WTC11 (cell line): Measurements from ENCODE around the gene TXN2.

ENCODE experiments used
- CTCF ChIP-seq: fragments of 200-600 bp; IDR thresholded peaks from 2 replicates; pipeline ENCODE4 v1.8.0; 2022; ENCODE audit warnings: antibody characterized with exemption
- ELF4 ChIP-seq: sonication (generic); formaldehyde crosslinking; IDR thresholded peaks from 2 replicates; pipeline ENCODE4 v1.8.1; 2022; ENCODE audit warnings: low read depth, mild to moderate bottlenecking, moderate library complexity, missing genetic modification reagents
- FOXP1 ChIP-seq: sonication (generic); formaldehyde crosslinking; IDR thresholded peaks from 2 replicates; pipeline ENCODE4 v1.8.0; 2022; ENCODE audit warnings: missing genetic modification reagents, mild to moderate bottlenecking, moderate library complexity, borderline replicate concordance
- GTF2I ChIP-seq: fragments of 250-450 bp; sonication (Bioruptor Pico); conservative IDR thresholded peaks from 2 replicates; pipeline ENCODE4 v1.4.0; 2021; ENCODE audit warnings: mild to moderate bottlenecking
- JAZF1 ChIP-seq: fragments of 250-450 bp; sonication (Bioruptor Pico); IDR thresholded peaks from 2 replicates; pipeline ENCODE4 v1.9.0; 2021; ENCODE audit warnings: moderate library complexity, mild to moderate bottlenecking, inconsistent platforms
- MAX ChIP-seq: sonication (generic); formaldehyde crosslinking; IDR thresholded peaks from 2 replicates; pipeline ENCODE4 v1.8.0; 2022; ENCODE audit warnings: mild to moderate bottlenecking, missing genetic modification reagents
- NFYB ChIP-seq: sonication (generic); formaldehyde crosslinking; conservative IDR thresholded peaks from 2 replicates; pipeline ENCODE4 v1.8.0; 2022; ENCODE audit warnings: low read depth, missing genetic modification reagents
- STAT6 ChIP-seq: sonication (generic); formaldehyde crosslinking; conservative IDR thresholded peaks from 2 replicates; pipeline ENCODE4 v1.8.1; 2023; ENCODE audit warnings: mild to moderate bottlenecking, low read depth, missing genetic modification reagents, moderate library complexity
- ZNF219 ChIP-seq: sonication (generic); formaldehyde crosslinking; IDR thresholded peaks from 2 replicates; pipeline ENCODE4 v1.8.0; 2023; ENCODE audit warnings: missing genetic modification reagents, mild to moderate bottlenecking, borderline replicate concordance
- ZNF232 ChIP-seq: sonication (generic); formaldehyde crosslinking; IDR thresholded peaks from 2 replicates; pipeline ENCODE4 v1.8.0; 2022; ENCODE audit warnings: mild to moderate bottlenecking, missing genetic modification reagents

GRCh38 chr22:36423461-36424404 is 57.7 kb downstream of the TXN2 start:
- TF ChIP-seq ZNF232 (CRISPR knock-in tag) (no peak), CTCF (no peak), NFYB (CRISPR knock-in tag) (no peak), JAZF1 (CRISPR knock-in tag) (no peak), MAX (CRISPR knock-in tag) (no peak), ELF4 (CRISPR knock-in tag) (no peak), GTF2I (CRISPR knock-in tag) (no peak), FOXP1 (no peak), STAT6 (CRISPR knock-in tag) (no peak), ZNF219 (no peak)
